Frontal cortex (tissue), 4 donors: ENCODE results near the gene TSPEAR. TPM values are rescaled to one million over a fixed set of nuclear protein-coding genes. Genes with fewer than 3 reads are reported as not detected.
"Not testable (repeated sequence)": the region's sequence is repeated elsewhere in the genome, so short reads cannot be mapped to it uniquely, and the experiment has no call there.

ENCODE experiments used
- DNase-seq, 2 donors: peaks; one replicate each; pipeline ENCODE4 v3.0.0; 2012; ENCODE audit warnings: low spot score in 2 of 2
- FAIRE-seq: peaks from 2 replicates; lab custom pipeline; 2012; peaks lifted over from hg19 to GRCh38; lab: Jason Lieb, UNC
- total RNA-seq: library from RNA; depleted of rRNA; stranded (reverse); fragments of >200 nt; gene quantifications from one replicate; pipeline ENCODE4 v1.2.3, GENCODE V29; 2014
- donor health status: control.
- donor health status: control.
- donor health status: control.

The TSPEAR gene
- total RNA-seq, 1 donor from 2014 or later: not detected

DNA sequence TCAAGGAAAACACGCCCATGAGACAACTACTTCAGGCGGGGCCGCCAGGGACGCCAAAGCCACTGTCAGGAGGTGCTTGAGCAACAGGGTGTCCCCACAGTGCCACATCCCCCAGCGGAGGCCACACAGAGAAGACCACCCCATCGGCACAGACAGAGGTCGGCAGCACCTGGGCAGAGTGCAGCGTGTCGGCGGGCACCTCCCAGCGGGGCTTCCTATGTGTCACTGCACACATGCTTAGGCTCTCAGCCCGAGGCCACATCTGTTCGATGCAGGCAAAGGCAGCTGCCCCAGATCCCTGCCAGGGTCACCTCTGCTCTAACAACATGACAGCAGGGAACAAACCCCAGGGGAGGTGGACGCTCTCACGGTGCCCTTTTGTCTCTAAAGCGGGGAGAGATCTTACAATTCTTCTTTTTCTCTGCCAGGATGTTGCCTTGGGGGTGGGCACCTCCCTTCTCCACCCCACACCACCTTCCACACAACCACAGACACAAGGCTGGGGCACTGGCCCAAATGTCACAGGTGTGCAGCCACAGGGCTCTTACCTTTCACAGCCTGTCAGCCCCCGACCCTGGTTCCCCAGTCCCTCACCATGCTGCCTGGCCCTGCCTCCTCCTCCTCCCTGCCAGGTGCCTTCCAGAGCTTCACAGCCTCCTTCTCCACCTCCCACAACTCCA lies 95.3 kb downstream of the TSPEAR start:
- FAIRE-seq (no peak), DNase-seq (no peak)

DNA sequence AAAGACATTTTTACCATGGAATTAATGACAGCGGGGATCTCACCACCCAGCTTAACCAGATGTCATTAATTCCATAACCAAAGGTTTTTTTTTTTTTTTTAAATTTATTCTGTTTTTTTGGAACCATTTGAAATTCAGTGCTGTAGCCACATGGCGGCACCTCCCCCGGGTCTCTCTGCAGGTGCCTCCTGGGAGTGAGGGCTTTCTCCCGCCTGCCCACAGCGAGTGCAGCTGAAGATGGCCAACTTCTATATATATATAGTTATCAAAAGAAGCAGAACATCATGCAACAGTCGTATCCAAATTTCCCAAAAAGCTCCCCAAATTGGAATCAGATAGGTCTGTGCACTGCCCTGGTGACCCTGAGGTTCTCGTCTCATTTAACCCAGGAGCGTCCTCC lies 95.9 kb downstream of the TSPEAR start:
- DNase-seq: no peak
- no peak for FAIRE-seq

DNA sequence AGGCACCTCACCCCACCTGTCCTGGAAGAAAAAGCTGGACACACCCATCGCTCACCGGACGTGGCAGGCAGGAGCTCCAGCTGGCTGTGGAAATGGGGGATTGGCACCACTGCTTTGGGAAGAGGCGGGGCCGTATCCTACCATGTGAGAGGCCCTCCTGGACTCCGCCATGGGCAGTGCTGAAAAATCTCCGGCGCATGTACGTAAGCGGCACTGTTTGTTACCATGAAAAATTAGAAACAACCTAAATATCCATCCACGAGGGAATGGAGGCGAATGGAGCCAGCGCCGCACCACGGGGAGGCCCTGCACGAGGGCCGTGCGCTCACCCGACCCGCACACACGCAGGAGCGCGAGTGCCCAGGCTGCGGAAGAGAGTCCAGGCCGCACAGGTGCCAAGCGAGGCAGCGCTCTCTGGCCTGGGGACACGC lies 96.4 kb downstream of the TSPEAR start:
- FAIRE-seq (no peak), DNase-seq (no peak)

DNA sequence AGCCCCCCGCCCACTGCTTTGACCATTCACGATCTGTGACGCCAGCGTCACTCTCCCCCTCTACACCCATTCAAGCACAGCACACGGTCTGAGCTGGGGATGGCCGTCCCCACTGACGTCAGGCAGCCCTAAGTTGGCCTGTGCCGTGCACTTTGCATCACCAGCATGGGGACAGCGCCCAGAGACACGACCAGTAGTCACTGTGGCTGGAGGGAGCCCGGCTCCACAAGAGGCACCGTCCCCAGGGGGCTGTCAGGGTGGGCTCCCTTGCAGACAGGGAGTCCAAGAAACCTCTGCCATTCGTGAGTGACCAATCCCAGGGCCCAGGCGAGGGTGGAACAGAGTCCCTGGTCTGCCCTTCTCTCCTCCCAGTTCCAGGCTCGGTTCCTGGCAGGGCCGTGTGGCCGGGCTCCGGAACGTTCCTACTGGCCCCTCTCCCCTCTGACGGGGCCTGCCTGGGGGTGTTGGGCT lies 97.2 kb downstream of the TSPEAR start:
- no peak for DNase-seq
- FAIRE-seq: no peak

DNA sequence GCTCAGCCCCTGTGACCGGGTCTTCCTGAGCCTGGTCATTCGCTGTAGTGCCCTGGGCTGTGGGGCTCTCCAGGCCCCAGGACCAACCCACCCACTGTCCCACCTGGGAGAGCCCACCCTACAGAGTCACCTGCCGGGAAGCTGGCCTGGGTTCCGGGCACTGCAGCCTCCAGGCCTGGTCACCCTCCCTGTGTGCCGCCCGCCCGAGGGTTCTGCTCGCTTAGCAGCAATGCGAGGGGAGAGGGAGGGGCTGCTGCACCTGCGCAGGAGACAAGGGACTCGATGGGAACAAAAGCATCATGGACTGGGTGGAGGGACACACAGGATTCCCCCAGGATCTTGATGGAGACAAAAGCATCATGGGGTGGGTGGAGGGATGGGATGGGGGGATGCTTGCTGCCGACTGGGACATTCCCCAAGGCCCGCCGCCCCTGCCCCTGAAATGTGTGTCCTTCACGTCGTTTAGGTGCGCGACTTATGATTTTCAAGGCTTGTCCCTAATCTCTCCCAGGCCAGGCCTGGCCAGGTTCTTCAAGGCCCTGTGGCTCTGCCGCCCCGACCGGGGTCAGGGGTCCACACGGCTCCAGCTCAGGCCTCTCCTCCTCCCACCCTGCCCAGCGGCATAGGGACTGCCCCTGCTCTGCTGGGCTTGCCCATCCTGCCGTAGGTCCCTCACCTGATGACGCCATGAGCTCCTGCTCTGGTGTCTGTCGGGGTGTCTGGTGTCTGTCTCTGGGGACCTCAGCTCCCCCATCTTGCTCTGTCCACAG lies 97.8 kb downstream of the TSPEAR start:
- DNase-seq: no peak
- no peak for FAIRE-seq

DNA sequence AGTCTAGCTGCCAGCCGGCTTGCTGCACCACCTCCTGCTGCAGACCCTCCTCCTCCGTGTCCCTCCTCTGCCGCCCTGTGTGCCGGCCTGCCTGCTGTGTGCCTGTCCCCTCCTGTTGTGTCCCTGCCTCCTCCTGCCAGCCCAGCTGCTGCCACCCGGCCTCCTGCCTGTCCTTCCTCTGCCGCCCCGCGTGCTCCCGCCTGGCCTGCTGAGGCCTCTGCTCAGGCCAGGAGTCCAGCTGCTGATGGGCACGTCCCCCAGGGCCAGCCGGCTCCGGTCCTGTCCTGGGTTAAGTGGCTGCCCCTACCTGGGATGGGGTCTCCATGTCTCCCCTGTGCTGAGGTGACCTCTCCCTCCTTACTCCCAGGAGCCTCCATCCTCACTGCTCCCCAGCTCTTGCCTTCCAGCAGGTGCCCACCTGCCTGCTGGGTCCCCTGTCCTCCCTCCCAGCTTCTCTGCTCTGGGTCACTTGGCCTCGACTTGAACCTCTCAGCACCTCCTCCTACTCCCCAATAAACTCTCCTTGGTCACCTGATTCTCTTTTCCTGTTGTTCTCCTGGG lies 98.6 kb downstream of the TSPEAR start:
- DNase-seq (no peak), FAIRE-seq (no peak)

DNA sequence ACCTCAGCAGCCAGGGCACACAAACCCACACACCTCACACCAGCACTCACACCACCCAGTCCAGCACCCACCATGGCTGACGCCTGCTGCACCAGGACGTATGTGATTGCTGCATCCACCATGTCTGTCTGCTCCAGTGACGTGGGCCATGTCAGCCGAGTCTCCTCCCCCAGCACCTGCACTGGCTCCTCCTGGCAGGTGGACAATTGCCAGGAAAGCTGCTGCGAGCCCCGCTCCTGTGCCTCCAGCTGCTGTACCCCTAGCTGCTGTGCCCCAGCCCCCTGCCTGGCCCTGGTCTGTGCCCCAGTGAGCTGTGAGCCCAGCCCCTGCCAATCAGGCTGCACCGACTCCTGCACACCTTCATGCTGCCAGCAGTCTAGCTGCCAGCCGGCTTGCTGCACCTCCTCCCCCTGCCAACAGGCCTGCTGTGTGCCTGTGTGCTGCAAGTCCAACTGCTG lies 99.3 kb downstream of the TSPEAR start, which contains the start of gene KRTAP10-8:
Gene KRTAP10-8 (plus strand): TSS at position 51 of the 458 bp plus-strand sequence. CDS start 22 bp downstream, at position 73.
- no peak for FAIRE-seq

DNA sequence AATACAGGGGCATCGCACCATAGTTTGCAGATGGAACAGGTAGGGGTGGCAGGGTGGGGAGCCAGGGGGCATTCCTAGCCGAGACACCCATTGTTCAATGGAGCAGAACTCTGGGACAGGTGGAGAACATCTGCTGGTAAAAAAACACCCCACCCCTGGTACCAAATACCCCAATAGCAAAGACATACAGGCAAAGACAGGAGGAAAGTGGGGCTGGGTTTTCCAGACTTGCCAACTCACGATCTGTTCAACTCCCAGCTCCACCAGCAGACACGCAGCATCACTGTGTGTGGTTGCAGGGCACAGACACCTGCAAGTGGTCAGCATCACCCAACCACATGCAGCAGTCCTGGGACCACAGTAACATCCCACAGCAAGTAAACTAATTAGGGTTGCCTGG lies 99.8 kb downstream of the TSPEAR start:
- FAIRE-seq (no peak), DNase-seq (no peak)

More for the DNA sequence above, 99.3 kb downstream of the TSPEAR start, which contains the start of gene KRTAP10-8:
- no peak for DNase-seq

DNA sequence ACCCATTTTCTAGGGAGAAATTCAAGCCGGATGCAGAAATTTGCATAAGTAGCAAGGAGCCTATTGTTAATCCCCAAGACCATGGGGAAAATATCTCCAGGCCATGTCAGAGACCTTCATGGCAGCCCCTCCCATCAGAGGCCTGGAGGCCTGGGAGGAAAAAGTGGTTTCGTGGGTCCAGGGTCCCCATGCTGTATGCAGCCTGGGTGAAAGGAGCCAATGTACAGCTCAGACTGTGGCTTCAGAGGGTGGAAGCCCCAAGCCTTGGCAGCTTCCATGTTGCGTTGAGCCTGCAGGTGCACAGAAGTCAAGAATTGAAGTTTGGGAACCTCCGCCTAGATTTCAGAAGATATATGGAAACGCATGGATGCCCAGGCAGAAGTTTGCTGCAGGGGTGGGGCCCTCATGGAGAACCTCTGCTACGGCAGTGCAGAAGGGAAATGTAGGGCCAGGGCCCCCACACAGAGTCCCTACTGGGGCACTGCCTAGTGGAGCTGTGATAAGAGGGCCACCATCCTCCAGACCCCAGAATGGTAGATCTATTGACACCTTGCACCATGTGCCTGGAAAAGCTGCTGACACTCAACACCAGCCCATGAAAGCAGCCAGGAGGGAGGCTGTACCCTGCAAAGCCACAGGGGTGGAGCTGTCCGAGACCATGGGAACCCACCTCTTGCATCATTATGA lies 101.1 kb downstream of the TSPEAR start:
- FAIRE-seq, DNase-seq: not testable (repeated sequence)

DNA sequence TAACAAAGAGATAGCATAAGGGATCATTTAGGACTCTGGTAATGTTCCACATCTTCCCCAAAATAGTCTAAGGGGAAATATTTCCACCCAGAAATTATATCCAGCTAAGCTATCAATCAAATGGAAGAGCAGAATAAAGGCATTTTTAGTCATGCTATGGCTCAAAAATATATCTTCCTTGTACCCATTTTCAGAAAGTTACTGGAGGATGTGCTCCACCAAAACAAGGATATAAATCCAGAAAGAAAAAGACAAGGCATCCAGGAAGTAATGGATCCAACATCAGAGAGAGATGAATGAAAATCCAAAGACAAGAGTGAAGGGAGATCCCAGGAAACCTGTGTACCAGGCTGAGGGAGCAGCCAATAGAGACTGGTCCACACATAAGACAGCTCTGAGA lies 102.2 kb downstream of the TSPEAR start:
- DNase-seq (no peak), FAIRE-seq (no peak)

DNA sequence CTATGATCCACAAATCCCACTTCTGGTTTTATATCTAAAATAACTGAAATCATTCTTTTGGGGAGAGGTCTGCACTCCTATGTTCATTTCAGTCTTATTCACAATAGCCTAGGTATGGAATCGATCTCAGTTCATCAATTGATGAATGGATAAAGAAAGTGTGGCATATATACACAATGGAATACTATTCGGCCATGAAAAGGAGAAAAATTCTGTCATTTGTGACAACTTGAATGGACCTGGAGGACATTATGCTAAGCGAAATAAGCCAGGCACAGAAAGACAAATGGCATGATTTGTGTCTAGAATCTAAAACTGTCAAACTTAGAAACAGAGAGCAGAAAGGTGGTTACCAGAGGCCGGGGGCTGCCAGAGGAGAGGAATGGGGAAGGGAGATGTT lies 104.9 kb downstream of the TSPEAR start:
- FAIRE-seq: no peak
- DNase-seq: no peak

DNA sequence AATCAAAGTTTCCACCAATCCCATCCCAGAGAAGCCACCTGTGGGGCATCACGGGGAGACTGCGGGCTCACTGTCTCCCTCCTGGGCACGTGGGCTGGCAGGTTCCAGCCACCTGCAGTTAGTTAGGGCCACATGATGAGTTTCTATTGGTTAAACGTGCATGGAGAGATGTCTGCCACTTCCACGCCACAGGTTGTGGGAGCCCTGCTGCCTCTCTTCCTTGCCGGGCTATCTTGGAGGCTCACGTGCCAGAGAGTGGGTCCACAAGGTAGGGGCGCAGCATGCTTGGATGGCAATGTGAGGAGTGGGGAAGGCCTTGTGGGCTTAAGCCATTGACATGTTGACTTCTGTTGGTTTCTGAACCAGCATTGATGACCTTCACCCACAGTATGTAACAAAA lies 107.5 kb downstream of the TSPEAR start:
- FAIRE-seq: no peak
- DNase-seq: no peak

DNA sequence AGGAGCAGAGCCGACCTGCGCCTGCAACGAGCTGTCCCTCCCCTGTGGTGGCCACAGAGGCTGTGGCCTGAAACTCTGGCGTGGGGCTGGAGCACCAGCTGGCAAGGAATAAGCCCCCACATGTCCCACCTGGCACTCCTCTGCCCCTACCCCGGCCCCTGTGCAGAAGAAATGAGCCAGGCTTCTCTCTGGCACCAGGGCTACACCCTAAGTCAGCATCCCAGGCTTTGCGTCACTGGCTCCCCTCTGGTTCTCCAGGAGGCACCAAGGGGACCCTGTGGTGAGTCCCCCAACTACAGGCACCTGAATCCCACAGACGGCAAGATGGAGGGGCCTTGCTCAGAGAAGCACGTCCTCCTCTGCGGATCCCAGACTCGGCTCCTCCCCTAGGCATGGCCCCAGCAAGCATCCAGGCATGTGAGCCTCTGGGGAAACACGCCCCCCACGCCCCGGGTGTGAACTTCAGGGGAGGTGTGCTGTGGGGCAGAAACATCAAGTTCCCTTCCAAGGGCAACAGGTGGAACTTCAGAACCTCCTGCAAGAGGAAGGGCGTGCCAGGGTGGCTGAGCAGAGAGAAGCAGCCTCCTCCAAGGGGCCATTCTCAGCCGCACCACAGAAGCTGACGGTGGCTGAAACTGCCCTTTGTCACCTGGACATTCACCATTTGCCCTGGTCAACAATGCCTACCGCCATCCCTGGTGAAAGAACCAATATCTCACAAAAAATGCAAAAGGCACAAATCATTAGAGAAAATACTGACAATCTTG lies 108.1 kb downstream of the TSPEAR start:
- FAIRE-seq (no peak), DNase-seq (no peak)

DNA sequence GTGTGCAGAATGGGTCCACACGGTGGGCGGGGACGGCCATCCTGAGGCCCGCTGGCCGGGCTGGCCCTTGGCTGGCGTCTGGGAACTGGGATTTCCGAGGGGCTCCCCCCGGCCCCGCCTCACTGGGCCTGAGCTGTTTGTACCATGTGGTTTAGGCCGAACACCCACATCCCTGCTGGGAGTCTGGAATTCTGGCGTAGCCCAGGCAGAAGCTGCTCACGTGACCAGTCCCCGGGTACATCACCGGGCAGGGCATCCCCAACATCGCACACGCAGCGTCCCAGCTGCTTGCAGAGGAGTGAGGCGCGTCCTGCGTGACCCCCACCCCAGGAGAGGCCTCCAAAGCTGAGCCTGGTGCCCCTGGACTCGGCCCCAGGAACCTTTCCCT lies 108.9 kb downstream of the TSPEAR start:
- no peak for FAIRE-seq

DNA sequence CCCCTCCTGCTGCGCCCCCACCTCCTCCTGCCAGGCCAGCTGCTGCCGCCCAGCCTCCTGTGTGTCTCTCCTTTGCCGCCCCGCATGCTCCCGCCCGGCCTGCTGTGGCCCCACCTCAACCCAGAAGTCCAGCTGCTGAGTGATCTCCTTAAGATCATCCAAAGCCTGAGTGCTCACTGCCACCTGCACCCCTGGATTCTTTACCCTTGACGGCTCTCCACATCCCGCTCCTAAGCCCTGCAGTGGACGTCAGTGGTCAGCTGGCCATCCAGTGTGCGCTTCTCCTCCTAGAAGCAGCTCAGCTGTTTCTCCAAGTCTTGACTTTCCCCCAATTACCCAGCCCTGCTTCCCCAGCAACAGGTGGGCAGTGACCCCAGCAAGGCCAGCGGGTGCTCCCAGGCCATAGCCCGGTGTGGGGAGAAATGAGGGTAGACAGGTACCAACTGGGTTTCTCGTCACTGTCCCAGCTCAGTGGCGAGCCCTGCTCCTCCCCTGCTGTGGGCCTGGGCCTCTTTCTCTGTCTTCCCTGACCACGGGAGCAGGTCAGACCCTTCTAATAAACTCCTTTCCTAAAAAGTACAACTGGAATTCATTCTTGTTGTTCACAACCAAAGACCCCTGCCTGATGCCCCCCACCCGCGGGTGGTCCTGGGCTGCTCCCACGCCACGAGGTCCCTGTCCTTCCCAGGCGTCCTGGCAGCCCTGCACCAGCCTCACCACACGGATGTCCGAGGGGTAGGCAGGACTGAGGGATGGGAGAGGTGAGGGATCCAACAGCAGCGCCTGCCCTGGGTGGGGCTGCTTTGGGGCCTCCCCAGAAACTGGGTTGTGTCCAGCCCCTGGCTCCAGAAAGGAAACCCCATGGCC lies 109.5 kb downstream of the TSPEAR start:
- DNase-seq: no peak
- no peak for FAIRE-seq

More for the DNA sequence above, 108.9 kb downstream of the TSPEAR start:
- DNase-seq: no peak

DNA sequence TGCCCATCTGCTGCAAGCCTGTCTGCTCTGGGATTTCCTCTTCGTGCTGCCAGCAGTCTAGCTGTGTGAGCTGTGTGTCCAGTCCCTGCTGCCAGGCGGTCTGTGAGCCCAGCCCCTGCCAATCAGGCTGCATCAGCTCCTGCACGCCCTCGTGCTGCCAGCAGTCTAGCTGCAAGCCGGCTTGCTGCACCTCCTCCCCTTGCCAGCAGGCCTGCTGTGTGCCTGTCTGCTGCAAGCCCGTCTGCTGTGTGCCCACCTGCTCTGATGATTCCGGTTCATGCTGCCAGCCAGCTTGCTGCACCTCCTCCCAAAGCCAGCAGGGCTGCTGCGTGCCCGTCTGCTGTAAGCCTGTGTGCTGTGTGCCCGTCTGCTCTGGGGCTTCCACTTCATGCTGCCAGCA lies 110.3 kb downstream of the TSPEAR start:
- not testable (repeated sequence) for DNase-seq, FAIRE-seq

DNA sequence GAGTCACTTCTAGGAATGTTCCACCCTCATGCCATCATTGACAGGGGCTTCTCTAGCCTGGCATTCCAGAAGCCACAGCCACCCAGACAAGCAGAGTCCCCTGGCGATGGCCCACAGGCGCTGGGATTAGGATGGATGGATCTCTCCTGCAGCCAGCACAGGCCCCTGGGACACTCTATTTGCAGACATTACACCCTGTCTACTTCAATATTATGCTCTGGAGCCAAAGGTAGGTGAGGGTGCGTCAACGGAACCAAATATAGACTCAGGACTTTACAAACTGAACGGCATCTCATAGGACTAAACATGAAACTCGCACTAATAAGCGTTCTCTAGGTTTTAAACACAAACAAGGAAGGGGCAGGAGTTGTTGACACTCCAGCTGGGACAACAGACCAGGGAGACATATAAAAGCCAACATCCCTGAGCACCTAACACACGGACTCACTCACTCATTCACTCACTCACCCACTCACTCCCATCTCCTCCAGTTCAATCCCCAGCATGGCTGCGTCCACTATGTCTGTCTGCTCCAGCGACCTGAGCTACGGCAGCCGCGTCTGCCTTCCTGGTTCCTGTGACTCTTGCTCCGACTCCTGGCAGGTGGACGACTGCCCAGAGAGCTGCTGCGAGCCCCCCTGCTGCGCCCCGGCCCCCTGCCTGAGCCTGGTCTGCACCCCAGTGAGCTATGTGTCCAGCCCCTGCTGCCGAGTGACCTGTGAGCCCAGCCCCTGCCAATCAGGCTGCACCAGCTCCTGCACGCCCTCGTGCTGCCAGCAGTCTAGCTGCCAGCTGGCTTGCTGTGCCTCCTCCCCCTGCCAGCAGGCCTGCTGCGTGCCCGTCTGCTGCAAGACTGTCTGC lies 111.0 kb downstream of the TSPEAR start, which contains the start of gene KRTAP10-7:
Gene KRTAP10-7 (plus strand): TSS at position 480 of the 861 bp plus-strand sequence. CDS start 25 bp downstream, at position 505.
- not testable (repeated sequence) for DNase-seq, FAIRE-seq
